IPS DF 4.7 (cell line): ENCODE results near the gene ISLR2.
"Not testable (repeated sequence)": the region's sequence is repeated elsewhere in the genome, so short reads cannot be mapped to it uniquely, and the experiment has no call there.

Experiments used
- DNase-seq: peaks from one replicate; pipeline ENCODE4 v3.0.0-alpha.2; 2013; ENCODE audit warnings: low spot score; ENCODE audit errors: extremely low read depth

Gene ISLR2

GRCh38 chr15:74156678-74157411 lies 26.5 kb downstream of the ISLR2 start:
- no peak for DNase-seq

- no peak for DNase-seq
These were observed 27.8 kb downstream of the ISLR2 start for GRCh38 chr15:74157868-74158827.

- no peak for DNase-seq
These were observed 28.7 kb downstream of the ISLR2 start for GRCh38 chr15:74158855-74159650.

GRCh38 chr15:74159773-74160172 lies 29.4 kb downstream of the ISLR2 start:
- no peak for DNase-seq

- not testable (repeated sequence) for DNase-seq
These were observed 30.0 kb downstream of the ISLR2 start for GRCh38 chr15:74160390-74160789.

GRCh38 chr15:74162195-74162536 lies 31.8 kb downstream of the ISLR2 start:
- DNase-seq: not testable (repeated sequence)

GRCh38 chr15:74165461-74165860 lies 35.1 kb downstream of the ISLR2 start:
- DNase-seq: no peak

GRCh38 chr15:74167891-74168331 lies 37.5 kb downstream of the ISLR2 start:
- DNase-seq: no peak

- DNase-seq: no peak
These were observed 38.3 kb downstream of the ISLR2 start for GRCh38 chr15:74168711-74169126.

- no peak for DNase-seq
These were observed 39.9 kb downstream of the ISLR2 start for GRCh38 chr15:74170071-74170844.

GRCh38 chr15:74170875-74171578 lies 40.6 kb downstream of the ISLR2 start:
- no peak for DNase-seq

GRCh38 chr15:74171965-74172541 lies 41.7 kb downstream of the ISLR2 start:
- DNase-seq: no peak

GRCh38 chr15:74172701-74173379 lies 42.5 kb downstream of the ISLR2 start:
- no peak for DNase-seq

GRCh38 chr15:74173380-74174218 lies 43.2 kb downstream of the ISLR2 start, which contains the start of gene ISLR:
TSS of gene ISLR (plus strand) at chr15:74173710. CDS start at chr15:74174859, 1,149 bp downstream.
- DNase-seq: no peak

- no peak for DNase-seq
These were observed 44.0 kb downstream of the ISLR2 start for GRCh38 chr15:74174219-74174957.

- DNase-seq: no peak
These were observed 44.5 kb downstream of the ISLR2 start for GRCh38 chr15:74174958-74175253.

GRCh38 chr15:74175271-74176191 lies 45.1 kb downstream of the ISLR2 start:
- DNase-seq: no peak
